ENCODE measurements around the gene MT1F.

DNA sequence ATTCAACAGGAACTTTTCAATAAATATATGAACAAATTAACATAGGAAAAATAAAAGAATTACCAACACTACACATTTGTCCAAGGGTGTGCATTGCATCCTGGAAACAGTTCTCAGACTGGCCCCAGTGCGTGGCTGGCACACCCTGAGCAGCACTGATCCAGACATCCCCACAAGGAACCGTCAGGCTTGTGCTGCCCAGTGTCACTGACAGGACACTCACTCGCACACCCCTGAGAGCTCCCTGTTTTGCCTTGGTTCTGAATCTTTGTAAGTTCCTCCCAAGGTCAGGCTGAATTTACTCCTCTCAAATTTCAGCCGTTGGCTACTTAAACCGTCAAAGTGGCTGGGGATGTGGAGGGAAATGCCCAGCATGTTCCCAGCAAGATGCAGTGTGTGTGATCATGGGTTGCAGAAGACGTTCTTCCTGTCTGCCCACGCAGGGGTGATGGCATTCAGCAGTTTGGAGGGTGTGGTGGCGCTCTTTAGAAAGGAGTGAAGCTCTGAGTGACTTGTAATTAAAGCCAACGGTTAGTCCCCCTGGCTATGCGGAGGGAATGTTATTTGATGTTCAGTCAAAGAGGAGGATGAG lies 47.6 kb upstream of the MT1F start:
- TF ChIP-seq POLR2A (IDR thresholded peaks at IDR 0.05; ENCODE audit: low read depth, low read length) (no peak), TCF12 (IDR thresholded peaks at IDR 0.05; ENCODE audit: low read depth, low read length) (0 out of 2 replicates have a peak, but pooled peaks have one; percentile 46), SP1 (IDR thresholded peaks at IDR 0.05; ENCODE audit: low read depth, low read length) (no peak), NR2C2 (IDR thresholded peaks at IDR 0.05; ENCODE audit: borderline replicate concordance, control insufficient read depth, insufficient read length, low read depth) (no peak), MXI1 (IDR thresholded peaks at IDR 0.05; ENCODE audit: low read depth, low read length) (no peak), PAX5 (IDR thresholded peaks at IDR 0.05; ENCODE audit: borderline replicate concordance, low read depth, low read length) (no peak), ZZZ3 (IDR thresholded peaks at IDR 0.05; ENCODE audit: control insufficient read depth, insufficient read length, low read depth) (no peak), HDAC2 (IDR thresholded peaks at IDR 0.05) (no peak), HDGF (IDR thresholded peaks at IDR 0.05) (peak; percentile 64; the same call in 1 of the 2 replicates)
- TF ChIP-seq, protein P1, sequence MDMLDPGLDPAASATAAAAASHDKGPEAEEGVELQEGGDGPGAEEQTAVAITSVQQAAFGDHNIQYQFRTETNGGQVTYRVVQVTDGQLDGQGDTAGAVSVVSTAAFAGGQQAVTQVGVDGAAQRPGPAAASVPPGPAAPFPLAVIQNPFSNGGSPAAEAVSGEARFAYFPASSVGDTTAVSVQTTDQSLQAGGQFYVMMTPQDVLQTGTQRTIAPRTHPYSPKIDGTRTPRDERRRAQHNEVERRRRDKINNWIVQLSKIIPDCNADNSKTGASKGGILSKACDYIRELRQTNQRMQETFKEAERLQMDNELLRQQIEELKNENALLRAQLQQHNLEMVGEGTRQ (IDR thresholded peaks at IDR 0.05; ENCODE audit: borderline replicate concordance, low read depth, low read length), result no peak

All from GM12878 (cell line).